ENCODE results near the gene FAM3B.
"Not testable (repeated sequence)": the region's sequence is repeated elsewhere in the genome, so short reads cannot be mapped to it uniquely, and the experiment has no call there.

FAM3B gene

DNA sequence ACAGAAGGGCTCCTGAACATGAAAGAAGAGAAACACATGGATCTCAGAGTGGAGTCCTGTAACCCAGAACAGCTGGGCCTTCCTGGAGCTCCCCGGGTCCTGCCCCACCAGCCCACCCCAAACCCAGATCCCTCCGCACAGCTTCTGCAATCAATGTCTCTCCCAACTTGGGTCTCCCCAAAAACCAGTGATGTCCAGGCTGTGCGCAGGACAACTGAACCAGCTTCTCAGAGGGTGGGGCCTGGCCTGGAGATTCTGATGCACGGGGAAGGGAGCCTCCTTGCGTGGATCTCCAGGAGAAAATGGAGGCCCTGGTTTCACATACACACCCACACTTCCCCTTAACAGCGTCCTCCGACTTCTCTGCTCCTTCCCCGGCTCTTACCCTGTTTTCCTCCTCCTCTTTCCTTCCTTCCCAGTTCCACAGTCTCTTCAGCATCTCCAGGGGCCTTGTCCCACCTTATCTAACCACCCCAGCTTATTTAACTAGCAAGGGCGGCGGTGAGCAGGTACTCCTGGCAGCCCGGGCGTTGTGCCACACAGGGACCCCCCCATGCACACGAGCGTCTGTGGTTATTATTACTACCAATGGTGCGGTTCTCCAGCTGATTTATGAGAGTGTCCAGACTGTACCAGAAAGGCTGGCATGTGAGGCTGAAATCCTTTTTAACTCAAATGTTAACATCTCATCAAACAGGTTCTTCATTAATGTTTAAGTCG is 34.0 kb downstream of the FAM3B start:
- no peaks in the 10 kb centered on the region for H3K27me3 ChIP-seq (ENCODE audit: control insufficient read depth, insufficient read depth, low read length)
- H3K27ac ChIP-seq (ENCODE audit: low read depth, low read length): no peak overlapping the region
- H3K4me1 ChIP-seq (ENCODE audit: control insufficient read depth, insufficient read depth, low read length): no peaks in the 10 kb centered on the region
- no peaks in the 10 kb centered on the region for H3K36me3 ChIP-seq (ENCODE audit: control insufficient read depth, insufficient read depth, low read length)
- no peak overlapping the region for H3K9ac ChIP-seq (ENCODE audit: low read depth, low read length)
- H3K9me3 ChIP-seq (ENCODE audit: control insufficient read depth, insufficient read depth, low read length): no peaks in the 10 kb centered on the region
- H3K4me3 ChIP-seq (ENCODE audit: low read depth, low read length): no peak overlapping the region

GRCh38 chr21:41357546-41357945 is 40.9 kb downstream of the FAM3B start:
- H3K4me3 ChIP-seq (ENCODE audit: low read depth, low read length): no peak overlapping the region
- no peaks in the 10 kb centered on the region for H3K36me3 ChIP-seq (ENCODE audit: control insufficient read depth, insufficient read depth, low read length)
- H3K9me3 ChIP-seq (ENCODE audit: control insufficient read depth, insufficient read depth, low read length): no peaks in the 10 kb centered on the region
- H3K9ac ChIP-seq (ENCODE audit: low read depth, low read length): no peak overlapping the region
- no peaks in the 10 kb centered on the region for H3K27me3 ChIP-seq (ENCODE audit: control insufficient read depth, insufficient read depth, low read length)
- no peak overlapping the region for H3K27ac ChIP-seq (ENCODE audit: low read depth, low read length)
- no peaks in the 10 kb centered on the region; the same call in 1 of the 2 replicates for H3K4me1 ChIP-seq (ENCODE audit: control insufficient read depth, insufficient read depth, low read length)

- Histone ChIP-seq H3K4me1 (ENCODE audit: control insufficient read depth, insufficient read depth, low read length) (no peaks in the 10 kb centered on the region; the same call in 1 of the 2 replicates), H3K27ac (ENCODE audit: low read depth, low read length) (no peak overlapping the region), H3K36me3 (ENCODE audit: control insufficient read depth, insufficient read depth, low read length) (no peaks in the 10 kb centered on the region), H3K9ac (ENCODE audit: low read depth, low read length) (no peak overlapping the region), H3K27me3 (ENCODE audit: control insufficient read depth, insufficient read depth, low read length) (no peaks in the 10 kb centered on the region), H3K4me3 (ENCODE audit: low read depth, low read length) (no peak overlapping the region), H3K9me3 (ENCODE audit: control insufficient read depth, insufficient read depth, low read length) (no peaks in the 10 kb centered on the region)
Observed at GRCh38 chr21:41358193-41359166, 41.9 kb downstream of the FAM3B start.

DNA sequence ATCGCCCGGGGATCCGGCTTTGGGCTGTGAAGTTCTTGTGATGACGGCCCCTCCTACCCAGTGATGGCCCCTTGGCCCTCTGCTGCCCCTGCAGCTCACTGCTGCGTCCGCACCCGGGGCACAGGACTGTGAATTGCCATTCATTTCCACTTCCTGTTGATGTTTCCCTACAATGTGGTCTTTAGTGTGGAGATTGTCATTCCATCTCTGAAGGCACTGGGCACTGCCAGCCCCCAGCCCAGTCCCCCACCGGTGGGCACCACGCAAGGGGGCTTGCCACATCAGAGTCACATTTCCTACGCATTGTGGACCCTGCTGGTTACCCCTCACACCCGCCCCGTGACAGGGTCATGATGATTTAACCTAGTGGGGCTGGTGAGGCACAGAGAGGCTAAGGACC is 42.7 kb downstream of the FAM3B start:
- no peaks in the 10 kb centered on the region for H3K27me3 ChIP-seq (ENCODE audit: control insufficient read depth, insufficient read depth, low read length)
- no peaks in the 10 kb centered on the region for H3K36me3 ChIP-seq (ENCODE audit: control insufficient read depth, insufficient read depth, low read length)
- H3K4me3 ChIP-seq (ENCODE audit: low read depth, low read length): no peak overlapping the region
- no peaks in the 10 kb centered on the region; the same call in 1 of the 2 replicates for H3K4me1 ChIP-seq (ENCODE audit: control insufficient read depth, insufficient read depth, low read length)
- H3K9ac ChIP-seq (ENCODE audit: low read depth, low read length): no peak overlapping the region
- no peaks in the 10 kb centered on the region for H3K9me3 ChIP-seq (ENCODE audit: control insufficient read depth, insufficient read depth, low read length)
- no peak overlapping the region for H3K27ac ChIP-seq (ENCODE audit: low read depth, low read length)

DNA sequence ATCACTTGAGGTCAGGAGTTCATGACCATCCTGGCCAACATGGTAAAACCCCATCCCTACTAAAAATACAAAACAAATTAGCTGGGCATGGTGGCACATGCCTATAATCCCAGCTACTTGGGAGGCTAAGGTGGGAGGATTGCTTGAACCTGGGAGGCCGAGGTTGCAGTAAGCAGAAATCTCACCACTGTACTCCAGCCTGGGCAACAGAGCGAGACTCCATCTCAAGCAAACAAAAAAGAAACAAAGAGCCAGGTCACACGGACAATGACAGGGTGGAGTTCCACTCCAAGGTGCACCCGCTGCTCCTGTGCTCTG is 43.1 kb downstream of the FAM3B start:
- not testable (repeated sequence) for H3K36me3 ChIP-seq (ENCODE audit: control insufficient read depth, insufficient read depth, low read length); H3K4me1 ChIP-seq (ENCODE audit: control insufficient read depth, insufficient read depth, low read length); H3K9ac ChIP-seq (ENCODE audit: low read depth, low read length); H3K4me3 ChIP-seq (ENCODE audit: low read depth, low read length); H3K9me3 ChIP-seq (ENCODE audit: control insufficient read depth, insufficient read depth, low read length); H3K27ac ChIP-seq (ENCODE audit: low read depth, low read length); H3K27me3 ChIP-seq (ENCODE audit: control insufficient read depth, insufficient read depth, low read length)

DNA sequence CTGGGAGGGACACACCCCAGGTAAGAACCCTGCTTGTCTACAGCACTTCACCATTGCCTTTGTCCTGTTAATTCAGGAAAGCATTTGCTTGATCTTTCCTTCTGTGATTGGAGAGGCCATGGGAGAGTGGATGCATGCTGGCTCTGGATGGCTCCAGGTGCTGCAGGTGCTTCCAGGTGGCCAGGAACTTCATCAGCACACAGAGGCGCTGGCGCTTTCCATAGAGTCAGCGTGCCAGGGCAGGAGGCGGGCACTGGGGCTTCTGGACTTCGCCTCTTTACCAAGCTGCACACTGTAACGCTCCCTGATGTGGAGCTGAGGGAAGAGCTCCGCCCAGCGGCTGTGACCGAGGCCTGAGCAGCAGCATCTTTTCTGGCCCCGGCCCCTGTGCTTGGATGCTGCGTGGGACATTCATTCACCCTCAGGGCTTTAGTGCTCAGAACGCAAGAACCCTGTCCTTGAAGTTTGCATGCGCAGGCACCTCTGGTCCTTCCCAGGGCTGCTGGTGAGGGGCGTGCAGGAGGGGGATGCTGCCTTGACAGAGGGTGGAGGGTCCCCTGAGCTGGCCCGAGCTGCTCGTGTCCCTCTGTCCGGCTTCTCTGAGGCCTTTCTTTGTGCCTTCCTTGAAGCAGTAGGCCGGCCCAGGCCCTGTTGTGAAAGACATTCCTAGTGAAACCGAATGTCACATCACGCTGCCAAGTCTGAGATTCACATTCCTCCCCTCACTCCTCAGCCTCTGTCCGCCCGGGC is 43.6 kb downstream of the FAM3B start:
- no peak overlapping the region for H3K9ac ChIP-seq (ENCODE audit: low read depth, low read length)
- no peak overlapping the region for H3K4me3 ChIP-seq (ENCODE audit: low read depth, low read length)
- no peak overlapping the region for H3K27ac ChIP-seq (ENCODE audit: low read depth, low read length)

GRCh38 chr21:41361053-41361785 is 44.6 kb downstream of the FAM3B start:
- no peak overlapping the region for H3K27ac ChIP-seq (ENCODE audit: low read depth, low read length)
- H3K4me1 ChIP-seq (ENCODE audit: control insufficient read depth, insufficient read depth, low read length): no peaks in the 10 kb centered on the region; the same call in 1 of the 2 replicates
- H3K27me3 ChIP-seq (ENCODE audit: control insufficient read depth, insufficient read depth, low read length): no peaks in the 10 kb centered on the region
- H3K4me3 ChIP-seq (ENCODE audit: low read depth, low read length): no peak overlapping the region
- H3K9me3 ChIP-seq (ENCODE audit: control insufficient read depth, insufficient read depth, low read length): no peaks in the 10 kb centered on the region
- no peaks in the 10 kb centered on the region for H3K36me3 ChIP-seq (ENCODE audit: control insufficient read depth, insufficient read depth, low read length)
- H3K9ac ChIP-seq (ENCODE audit: low read depth, low read length): no peak overlapping the region

More for the DNA sequence above, 43.6 kb downstream of the FAM3B start:
- H3K9me3 ChIP-seq (ENCODE audit: control insufficient read depth, insufficient read depth, low read length): no peaks in the 10 kb centered on the region
- no peaks in the 10 kb centered on the region for H3K36me3 ChIP-seq (ENCODE audit: control insufficient read depth, insufficient read depth, low read length)
- H3K27me3 ChIP-seq (ENCODE audit: control insufficient read depth, insufficient read depth, low read length): no peaks in the 10 kb centered on the region
- H3K4me1 ChIP-seq (ENCODE audit: control insufficient read depth, insufficient read depth, low read length): no peaks in the 10 kb centered on the region; the same call in 1 of the 2 replicates

DNA sequence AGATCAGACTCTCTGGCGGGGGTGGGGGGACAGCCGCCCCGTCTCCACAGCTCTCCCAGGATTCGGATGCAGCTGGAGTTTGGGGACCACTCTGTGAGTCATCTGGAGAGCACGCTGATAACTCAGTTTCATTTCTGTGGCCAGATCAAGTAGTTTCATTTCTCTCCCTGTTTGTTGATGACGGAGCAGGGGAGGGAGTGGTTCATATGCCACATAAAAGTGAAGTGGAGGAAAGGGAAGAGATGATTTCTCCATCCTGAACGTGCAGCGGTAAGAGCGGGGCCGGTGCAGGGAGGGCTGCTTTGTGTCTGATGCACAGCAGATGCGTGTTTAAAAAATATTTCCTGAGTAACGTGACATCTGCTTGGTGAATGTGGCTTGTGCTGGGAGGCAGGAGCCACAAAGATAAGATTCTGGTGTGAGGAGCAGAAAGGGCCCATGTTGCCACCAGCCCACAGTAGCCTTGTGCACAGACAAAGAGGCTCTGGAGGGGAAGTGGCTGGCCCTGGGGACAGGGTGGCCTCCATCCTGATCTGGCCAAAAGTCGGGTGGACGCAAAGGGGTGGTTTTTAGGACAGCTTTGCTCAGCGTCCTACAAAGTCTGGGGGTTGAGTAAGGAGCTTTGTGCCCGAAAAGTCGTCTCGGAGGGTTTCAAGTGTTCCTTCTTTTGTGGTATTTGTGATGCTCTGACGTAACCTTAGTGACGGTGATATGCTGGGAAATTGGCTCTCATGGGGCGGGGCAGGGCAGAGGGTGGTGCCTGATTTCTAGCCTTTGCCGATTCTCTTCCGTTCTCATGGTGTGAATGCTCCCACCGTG is 45.4 kb downstream of the FAM3B start, which contains the start of gene MX2:
MX2 (plus strand) TSS at position 242 of the 819 bp plus-strand sequence. CDS start 14,880 bp downstream, outside the sequence.
- no peaks in the 10 kb centered on the region for H3K36me3 ChIP-seq (ENCODE audit: control insufficient read depth, insufficient read depth, low read length)
- no peaks in the 10 kb centered on the region for H3K9me3 ChIP-seq (ENCODE audit: control insufficient read depth, insufficient read depth, low read length)
- no peak within 1 kb of the TSS for H3K4me3 ChIP-seq (ENCODE audit: low read depth, low read length)
- no peak within 1 kb of the TSS for H3K27ac ChIP-seq (ENCODE audit: low read depth, low read length)
- H3K4me1 ChIP-seq (ENCODE audit: control insufficient read depth, insufficient read depth, low read length): no peaks in the 10 kb centered on the region; the same call in 1 of the 2 replicates
- H3K27me3 ChIP-seq (ENCODE audit: control insufficient read depth, insufficient read depth, low read length): no peaks in the 10 kb centered on the region
- no peak within 1 kb of the TSS for H3K9ac ChIP-seq (ENCODE audit: low read depth, low read length)

DNA sequence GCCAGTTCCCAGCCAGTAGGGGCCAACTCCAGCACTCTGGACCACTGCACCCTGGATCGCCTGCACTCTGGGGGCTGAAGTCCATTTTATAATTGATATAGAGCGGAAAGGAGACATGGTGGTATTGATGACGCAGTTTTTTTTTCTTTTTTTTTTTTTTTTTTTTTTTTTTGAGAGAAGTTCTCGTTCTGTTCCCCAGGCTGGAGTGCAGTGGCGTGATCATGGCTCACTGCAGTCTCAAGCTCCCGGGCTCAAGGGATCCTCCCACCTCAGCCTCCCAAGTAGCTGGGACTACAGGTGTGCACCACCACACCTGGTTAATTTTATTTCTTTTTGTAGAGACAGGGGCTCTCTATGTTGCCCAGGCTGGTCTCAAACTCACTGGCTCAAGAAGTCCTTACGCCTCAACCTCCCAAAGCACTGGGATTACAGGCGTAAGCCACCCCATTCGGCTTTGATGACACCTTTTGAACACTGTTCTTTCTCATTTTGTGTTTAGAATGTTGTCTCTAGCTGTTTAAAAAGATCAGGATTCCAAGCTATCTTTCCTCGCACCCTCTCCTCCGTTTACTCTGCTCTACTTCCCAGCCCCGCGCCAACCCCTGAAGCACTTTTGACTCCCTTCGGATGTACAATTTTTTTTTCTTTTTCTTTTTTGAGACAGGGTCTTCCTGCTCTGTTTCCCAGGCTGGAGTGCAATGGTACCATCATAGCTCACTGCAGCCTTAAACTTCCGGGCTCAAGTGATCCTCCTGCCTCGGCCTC is 46.2 kb downstream of the FAM3B start:
- no peak overlapping the region for H3K27ac ChIP-seq (ENCODE audit: low read depth, low read length)
- H3K36me3 ChIP-seq (ENCODE audit: control insufficient read depth, insufficient read depth, low read length): no peaks in the 10 kb centered on the region
- no peaks in the 10 kb centered on the region; the same call in 1 of the 2 replicates for H3K4me1 ChIP-seq (ENCODE audit: control insufficient read depth, insufficient read depth, low read length)
- no peaks in the 10 kb centered on the region for H3K9me3 ChIP-seq (ENCODE audit: control insufficient read depth, insufficient read depth, low read length)
- no peaks in the 10 kb centered on the region for H3K27me3 ChIP-seq (ENCODE audit: control insufficient read depth, insufficient read depth, low read length)
- H3K9ac ChIP-seq (ENCODE audit: low read depth, low read length): no peak overlapping the region
- no peak overlapping the region for H3K4me3 ChIP-seq (ENCODE audit: low read depth, low read length)
